HG03159 (cell line): Measurements from ENCODE around the gene MED12L.
"Not testable (repeated sequence)": the region's sequence is repeated elsewhere in the genome, so short reads cannot be mapped to it uniquely, and the experiment has no call there.

Experiments
- ATAC-seq: cut with Tn5 transposase; IDR thresholded peaks from one replicate; pipeline ENCODE4 v1.9.1; 2021; ENCODE audit warnings: mild to moderate bottlenecking, moderate library complexity; ENCODE audit not compliant: unreplicated experiment

MED12L gene

DNA sequence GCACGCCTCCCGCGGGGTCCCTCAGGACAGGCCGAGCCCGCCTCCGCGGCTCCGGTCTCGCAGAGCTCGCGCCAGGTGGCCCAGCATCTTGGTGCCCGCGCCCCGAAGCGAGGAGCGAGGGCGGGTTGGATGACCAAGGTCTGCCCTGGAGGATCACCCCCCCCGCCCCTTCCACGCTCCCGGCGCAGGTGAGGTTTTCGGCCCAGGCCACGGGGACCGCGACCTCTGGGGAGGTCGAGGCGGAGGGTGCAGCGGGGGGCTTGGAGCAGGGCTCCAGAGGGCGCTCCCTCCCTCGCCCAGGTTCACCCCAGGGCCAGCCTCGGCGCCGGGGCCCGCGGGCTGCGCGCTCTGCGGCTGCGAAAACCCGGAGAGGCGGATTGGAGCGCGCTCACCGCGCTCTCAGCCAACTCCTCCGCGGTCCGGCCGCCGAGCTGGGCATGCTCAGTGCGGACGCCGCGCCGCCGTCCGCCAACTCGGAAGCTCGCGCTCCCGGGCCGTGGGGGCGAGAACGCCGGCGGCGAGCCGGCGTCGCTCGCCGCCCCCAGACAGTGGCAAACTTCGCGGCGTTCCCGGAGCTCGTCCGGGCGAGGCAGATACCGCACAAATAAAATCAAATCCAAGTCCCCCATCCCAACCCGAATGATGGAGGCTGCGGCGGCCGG is at the start of gene MED12L:
MED12L (plus strand) TSS at position 438 of the 662 bp plus-strand sequence. CDS start 1,263 bp downstream, outside the sequence.
- ATAC-seq, result peak; percentile 64

GRCh38 chr3:151037746-151038477 is 47.6 kb upstream of the MED12L start:
- no peak for ATAC-seq

GRCh38 chr3:151044706-151045105 is 40.8 kb upstream of the MED12L start:
- no peak for ATAC-seq

GRCh38 chr3:151047636-151048035 is 37.8 kb upstream of the MED12L start:
- no peak for ATAC-seq

DNA sequence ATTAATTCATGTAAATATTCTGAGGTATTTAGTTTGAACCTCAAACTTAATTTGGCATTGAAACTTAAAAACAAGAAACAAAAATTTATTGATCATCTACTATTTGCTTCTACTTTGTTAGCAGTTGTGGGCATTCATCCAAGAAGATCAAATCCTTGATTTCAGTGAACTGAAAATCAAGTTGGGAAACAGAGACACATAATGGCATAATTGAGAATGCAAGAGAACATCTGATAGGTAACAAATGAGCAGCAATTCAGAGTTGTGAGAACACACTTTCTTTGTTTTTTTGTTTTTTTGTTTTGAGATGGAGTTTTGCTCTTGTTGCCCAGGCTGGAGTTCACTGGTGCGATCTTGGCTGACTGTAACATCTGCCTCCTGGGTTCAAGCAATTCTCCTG is 33.9 kb upstream of the MED12L start:
- no peak for ATAC-seq

DNA sequence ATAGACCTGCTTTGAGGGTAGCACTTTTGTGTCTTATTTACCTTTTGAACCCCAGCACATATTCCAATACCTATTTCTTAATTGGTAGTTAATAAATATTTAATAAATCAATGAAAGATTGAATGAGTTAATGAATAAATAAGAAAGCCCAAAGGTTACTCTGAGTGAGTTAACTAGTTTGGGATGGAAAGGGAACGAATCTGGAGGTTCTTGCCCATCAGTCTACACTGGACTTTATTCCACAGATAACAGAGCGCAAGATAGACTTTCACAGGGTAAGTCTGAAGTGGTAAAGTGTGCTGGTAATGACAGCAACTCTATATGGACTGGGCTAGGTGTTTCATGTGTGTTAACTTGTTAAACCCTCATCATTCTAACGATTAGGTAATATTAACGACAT is 33.1 kb upstream of the MED12L start:
- no peak for ATAC-seq

DNA sequence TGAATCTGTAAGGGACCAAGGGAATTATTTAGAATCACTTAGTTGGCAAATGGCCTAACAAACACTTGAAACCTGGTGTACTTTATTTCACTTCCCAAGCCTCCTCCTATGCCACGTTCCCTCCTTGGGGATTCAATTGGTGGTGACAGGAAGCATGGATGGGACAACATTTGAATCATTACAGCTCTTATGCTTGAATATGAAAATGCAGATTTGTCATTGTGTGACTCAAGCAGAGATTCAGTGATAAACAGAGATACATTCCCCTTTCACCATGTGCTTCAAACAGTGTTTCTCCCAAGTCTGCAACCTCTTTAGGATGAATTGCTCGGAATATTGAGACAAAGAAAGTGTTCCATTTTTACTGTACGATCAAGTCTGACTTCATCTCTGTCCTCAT is 32.7 kb upstream of the MED12L start:
- no peak for ATAC-seq

- ATAC-seq, result no peak
Measured at GRCh38 chr3:151058740-151059139, 26.7 kb upstream of the MED12L start.

GRCh38 chr3:151062611-151063010 is 22.9 kb upstream of the MED12L start:
- no peak for ATAC-seq

- ATAC-seq, result no peak
Measured at GRCh38 chr3:151067158-151067557, 18.3 kb upstream of the MED12L start.

- ATAC-seq, result not testable (repeated sequence)
Measured at GRCh38 chr3:151072842-151073241, 12.6 kb upstream of the MED12L start.

DNA sequence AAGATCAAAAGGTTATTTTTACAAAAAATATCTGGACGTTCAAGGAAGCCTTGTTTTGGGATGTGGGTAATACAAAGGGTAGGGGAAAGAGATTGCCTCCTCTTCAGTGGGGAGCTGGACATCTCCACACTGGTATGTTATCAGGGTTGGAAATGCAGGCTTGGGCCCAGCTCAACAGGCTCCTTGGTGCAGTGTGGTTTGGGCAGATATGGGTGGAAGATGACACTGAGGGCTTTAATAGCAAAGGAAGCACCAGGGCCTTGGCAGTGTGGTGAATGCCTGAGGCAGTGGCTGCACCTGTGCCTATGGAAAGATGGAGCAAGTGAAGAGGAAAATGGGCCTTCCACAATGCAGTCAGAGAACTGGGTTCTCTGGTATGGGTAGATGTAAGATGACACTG is 11.2 kb upstream of the MED12L start:
- no peak for ATAC-seq

DNA sequence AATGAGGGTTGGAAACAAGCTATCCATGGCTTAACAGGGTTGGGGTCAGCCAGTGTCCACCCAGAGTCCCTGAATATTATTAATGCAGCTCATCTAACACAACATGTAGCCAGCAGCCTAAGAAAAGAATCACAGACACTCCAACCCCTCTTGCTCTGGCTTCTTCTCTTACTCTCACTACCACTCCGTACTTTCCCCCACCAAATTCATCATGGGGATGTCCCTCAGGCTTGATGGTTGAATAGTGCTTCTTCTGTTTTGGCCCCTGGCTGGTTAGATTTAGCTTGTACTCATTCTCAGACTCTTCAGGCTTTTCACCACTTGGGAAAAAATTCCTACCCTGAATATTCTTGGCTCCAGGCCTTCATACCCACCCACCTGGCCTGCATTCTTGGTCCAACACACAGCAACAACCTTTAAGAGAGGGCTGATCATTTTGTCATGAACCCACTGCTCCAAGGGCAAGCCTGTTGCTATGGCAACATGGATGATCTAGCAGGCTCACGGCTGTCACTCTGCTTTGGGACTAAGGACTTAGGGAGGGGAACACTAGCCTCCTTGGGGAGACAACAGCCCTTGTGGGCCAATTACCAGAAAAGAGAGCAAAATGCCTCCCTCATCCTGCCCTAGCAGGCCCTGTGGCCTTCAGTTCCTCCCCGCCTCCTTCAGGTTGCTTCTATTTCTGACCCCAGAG is 9.4 kb upstream of the MED12L start:
- ATAC-seq, result no peak

- ATAC-seq, result no peak
Measured at GRCh38 chr3:151076626-151077025, 8.8 kb upstream of the MED12L start.

DNA sequence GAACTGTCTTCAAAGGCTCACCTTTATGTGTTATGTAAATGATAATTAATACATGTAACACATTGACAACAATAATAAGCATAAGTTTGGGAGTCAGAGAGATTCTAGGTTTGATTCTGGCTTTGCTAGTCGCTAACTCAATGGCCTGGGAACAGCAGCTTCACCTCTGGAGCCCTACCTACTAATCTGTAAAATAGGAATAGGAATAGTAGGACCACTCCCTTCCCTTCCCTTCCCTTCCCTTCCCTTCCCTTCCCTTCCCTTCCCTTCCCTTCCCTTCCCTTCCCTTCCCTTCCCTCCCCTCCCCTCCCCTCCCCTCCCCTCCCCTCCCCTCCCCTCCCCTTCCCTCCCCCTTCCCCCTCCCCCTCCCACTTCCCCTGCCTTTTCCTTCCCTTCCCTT is 4.4 kb upstream of the MED12L start:
- ATAC-seq, result not testable (repeated sequence)

- no peak for ATAC-seq
Measured at GRCh38 chr3:151082880-151083838, 2.3 kb upstream of the MED12L start.

GRCh38 chr3:151084893-151085226 is 604 bp upstream of the MED12L start:
- no peak for ATAC-seq

GRCh38 chr3:151085889-151086483 is 522 bp downstream of the MED12L start:
- peak; percentile 26 for ATAC-seq

GRCh38 chr3:151086484-151087456 is 1.3 kb downstream of the MED12L start:
- peak; percentile 67 for ATAC-seq
